Activated T-cell treated with anti-CD3 and anti-CD28 coated beads, Interleukin-2, amount 50 U/mL, for 1 hour (primary cell): Measurements from ENCODE around the gene NTPCR.

Experiments
- DNase-seq: peaks from one replicate; pipeline ENCODE4 v3.0.0-alpha.2; 2020

The NTPCR gene

DNA sequence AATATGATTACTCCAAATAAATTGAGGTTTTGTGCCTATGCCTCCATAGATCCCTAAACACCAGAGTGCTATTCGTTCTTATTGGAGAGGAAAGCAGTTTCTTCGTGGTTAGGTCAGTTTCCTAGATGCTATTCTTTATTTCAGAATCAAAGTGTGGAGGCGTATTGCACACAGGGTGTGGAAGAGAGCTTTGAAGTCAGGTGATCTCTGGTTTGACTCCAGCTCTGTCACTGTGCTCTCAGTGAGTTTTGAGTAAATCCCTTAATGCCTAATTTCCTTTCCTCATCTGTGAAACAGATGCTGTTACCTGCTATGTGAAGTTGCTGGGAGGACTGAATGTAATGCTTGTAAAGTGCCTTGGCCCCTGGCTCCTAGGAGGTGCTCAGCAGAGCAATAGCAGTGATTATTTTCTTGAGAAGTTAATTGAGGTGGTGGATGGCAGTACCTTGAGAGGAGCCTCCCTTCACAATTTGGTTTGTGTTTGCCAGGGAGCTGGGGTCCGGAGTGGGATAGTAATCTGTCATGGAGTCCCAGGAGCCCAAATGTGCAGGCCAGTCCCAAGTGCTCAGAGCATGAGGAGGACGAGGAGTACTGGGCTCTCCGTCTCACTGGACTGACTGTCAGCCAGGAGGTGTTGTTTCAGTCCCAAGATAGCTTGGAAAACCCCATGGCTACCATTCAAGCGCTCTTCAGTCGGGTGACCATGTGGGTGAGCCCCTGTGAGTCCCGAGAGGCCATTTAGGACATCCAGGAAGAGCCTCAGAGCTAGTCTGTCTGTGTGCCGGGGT lies 14.9 kb downstream of the NTPCR start:
- no peak for DNase-seq

DNA sequence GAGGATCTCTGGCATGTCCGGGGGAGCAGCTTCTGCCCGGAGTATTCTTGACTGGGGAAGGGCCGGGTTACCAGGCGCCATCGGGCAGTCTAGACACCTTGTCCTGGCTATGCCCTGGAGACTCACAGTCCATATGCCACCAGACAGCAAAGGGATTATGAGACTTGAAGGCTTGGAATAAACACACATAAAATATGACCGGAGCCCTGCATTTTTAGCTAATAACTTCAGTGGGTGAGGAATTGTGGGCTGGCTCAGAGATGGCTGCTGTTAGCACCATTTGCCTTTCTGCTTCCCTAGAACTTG lies 15.5 kb downstream of the NTPCR start:
- no peak for DNase-seq

DNA sequence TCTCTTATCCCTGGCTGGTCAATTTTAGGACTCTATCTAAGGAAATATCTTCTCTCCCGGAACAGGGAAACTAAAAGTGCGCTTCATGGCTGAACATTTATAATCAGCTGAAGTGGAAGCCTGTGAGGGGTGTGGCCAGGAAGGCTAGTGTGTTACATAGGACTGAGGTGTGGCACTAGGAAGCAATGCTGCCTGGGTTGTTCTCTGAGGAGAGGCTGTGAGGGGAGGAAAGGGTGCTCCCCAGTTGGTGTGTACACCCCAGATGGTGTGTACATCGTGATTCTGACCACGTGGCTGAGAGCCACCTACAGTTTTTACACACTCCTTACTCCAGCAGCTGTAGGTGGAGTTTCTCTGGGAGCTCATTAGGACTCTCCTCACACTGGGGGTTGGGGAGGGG lies 16.3 kb downstream of the NTPCR start:
- no peak for DNase-seq

DNA sequence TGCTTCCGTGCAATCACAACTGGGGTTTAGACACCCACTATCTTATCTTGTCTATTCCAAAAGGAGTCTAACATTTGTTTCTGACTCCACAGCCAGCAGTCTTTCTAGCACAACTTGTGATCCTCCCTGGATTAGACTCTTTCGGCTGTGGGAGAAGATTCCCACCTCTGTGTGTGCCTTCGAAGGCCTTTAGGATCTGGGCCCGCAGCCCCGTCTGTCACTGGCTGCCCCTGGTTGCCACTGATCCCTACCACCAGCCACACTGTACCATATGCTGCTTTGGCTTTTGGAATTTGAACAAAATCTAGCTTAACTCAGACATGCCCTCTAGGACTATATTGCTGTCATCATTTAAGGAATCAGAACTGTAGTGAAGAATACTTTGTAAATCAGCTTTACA lies 18.0 kb downstream of the NTPCR start:
- no peak for DNase-seq

DNA sequence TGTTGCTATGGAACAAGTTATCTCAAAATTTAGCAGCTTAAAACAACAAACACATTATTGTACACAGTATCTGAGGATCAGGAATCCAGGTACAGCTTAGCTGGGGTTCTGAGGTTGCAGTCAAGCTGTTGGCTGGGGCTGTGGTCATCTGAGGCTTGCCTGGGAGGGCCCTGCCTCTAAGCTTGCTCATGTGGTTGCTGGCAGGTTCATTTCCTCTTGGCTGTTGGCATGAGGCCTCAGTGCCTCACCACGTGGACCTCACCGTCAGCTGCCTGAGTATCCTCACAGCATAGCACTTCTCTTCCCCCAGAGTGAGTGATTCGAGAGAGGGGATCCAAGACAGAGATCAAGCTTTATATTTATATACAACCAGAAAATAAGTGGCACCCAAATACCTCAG lies 18.6 kb downstream of the NTPCR start:
- no peak for DNase-seq

DNA sequence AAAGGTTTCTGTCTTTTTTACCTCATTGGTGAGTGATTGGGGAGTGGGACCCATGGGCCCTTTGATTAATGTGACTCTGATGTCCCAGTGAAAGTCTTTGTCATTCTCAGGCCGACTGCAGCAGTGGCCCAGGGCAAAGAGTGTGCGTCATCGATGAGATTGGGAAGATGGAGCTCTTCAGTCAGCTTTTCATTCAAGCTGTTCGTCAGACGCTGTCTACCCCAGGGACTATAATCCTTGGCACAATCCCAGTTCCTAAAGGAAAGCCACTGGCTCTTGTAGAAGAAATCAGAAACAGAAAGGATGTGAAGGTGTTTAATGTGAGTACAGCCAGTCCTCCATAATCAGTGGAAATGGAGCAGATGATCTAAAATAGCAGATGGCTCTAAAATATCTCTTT lies 19.4 kb downstream of the NTPCR start:
- DNase-seq, result no peak

DNA sequence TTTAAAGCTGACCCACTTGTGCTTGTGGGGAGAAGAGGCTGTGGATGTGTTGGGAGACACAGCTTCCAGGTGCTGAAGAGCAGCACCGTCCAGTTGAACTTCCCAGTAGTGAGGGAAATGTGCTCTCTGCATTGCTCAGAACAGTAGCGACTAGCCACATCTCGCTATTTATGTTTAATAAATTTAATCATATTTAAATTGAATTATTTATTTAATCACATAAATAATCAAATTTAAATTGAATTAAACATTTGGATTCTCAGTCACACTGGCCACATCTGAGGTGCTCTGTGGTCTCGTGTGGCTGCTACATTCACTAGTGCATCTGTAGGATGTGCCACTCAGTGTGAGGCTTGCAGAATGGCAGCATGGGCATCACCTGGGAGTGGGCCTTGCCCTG lies 20.1 kb downstream of the NTPCR start:
- no peak for DNase-seq

DNA sequence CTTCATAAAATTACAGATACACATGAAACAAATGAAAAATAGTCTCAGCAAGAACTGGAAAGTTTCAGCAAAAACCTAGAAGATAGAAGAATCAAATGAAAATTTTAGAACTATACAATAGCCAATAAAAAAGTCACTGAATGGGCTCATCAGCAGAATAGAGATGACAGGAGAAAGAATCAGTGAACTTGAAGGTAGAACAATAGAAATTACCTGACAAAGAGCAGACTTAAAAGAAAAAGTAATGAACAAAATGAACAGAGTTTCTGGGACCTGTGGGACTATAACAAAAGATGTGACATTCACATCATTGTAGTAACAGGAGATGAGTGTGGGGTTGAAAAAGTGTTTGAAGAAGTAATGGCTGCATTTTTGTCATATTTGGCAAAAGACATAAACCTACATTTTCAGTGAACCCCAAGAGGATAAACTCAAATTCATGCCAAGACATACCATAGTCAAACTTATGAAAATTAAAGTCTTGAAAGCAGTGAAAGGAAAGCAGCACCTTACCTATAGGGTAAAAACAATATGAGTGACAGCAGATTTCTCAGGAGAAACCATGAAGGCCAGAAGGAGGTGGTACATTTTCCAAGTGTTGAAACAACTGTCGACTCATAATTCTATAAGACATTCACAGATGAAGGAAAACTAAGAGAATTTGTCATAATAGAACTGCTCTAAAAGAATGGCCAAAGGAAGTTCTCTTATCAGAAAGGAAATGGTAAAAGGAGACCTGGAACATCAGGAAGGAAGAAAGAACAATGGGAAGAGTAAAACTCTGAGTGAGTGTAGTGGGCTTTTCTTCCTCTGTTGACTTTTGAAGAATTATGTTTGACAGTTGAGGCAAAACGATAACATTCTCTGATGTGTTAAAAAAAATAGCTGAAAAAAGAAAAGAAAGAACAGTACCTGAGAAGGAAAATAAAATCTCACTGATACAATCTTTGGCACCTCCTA lies 23.5 kb downstream of the NTPCR start:
- no peak for DNase-seq

DNA sequence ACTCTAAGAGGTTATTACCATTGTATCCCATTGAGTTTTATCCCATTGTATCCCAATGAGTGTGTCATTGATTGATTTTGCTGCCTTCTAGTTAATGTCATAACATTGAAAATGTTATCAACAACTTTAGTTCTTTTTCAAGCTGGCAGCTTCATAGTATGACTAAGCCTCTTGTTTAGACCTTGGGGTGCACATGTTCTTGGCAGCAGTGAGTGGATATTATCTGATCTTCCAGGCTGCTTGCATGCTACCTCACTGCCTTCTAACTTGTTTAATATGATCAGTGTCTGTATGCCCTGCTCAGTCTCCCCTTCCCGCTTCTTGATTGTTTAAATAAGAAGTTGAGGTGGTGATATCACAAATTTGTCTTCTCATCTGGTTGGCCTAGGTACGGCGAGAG lies 24.6 kb downstream of the NTPCR start:
- no peak for DNase-seq

DNA sequence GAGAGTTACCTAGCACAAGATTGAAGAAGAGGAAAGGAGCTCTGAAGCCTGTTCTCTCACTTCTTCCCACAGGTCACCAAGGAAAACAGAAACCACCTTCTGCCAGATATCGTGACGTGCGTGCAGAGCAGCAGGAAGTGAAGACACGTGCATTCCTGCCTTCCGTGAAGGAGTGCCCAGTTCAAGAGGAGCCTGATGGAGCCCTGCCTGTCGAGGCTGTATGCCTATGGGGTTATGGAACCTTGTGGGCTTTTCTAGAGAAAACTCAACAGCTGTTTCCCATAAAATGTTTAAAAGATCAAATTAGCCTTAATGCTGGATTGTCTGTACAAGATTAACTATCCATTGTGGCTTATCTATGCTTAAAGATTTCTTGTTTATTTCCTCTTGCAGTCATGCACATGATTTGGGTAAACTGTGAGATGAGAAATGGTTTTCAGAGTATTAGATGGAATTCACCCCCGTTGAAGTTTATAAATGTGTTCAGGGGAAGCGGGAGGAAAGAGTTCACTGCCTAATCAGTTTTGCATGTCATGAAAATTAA lies 27.8 kb downstream of the NTPCR start:
- no peak for DNase-seq

DNA sequence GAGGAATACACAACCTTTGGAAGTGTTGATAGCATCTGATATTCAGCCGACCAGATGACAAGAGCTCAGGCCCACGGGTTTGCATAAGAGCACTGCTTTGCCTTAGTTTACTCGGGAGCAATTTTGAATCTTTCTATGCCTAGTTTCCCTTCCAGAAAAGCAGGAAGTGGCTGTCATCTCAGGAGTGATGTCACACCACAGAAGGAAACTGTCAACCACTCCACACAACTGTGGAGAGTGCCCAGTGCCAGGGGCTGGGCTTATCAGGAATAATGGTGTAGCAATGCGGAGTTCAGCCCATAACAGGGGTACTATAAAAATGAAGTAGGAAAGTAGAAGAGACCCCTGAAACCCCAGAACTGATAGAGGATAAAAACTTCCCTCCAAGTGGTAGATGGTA lies 28.4 kb downstream of the NTPCR start:
- no peak for DNase-seq

DNA sequence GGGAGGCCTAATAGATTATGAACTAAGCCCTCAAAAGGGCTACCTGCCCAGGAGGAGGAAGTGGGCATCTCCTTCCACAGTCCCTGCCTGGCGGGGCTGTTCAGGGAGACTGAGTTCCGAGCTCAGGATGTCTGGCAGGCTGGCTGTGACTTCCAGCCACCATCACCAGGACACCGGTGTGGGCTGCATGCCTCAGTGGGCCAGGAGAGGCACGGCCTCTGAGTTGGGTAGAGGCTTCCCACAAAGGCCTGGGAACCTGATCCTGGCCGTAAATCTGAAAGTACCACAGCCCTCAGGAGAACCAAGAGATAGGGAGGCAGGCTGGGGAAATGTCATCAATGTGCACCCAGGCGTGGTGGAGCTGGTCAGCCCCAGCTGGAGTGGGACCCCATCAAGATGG lies 29.1 kb downstream of the NTPCR start:
- DNase-seq, result no peak

DNA sequence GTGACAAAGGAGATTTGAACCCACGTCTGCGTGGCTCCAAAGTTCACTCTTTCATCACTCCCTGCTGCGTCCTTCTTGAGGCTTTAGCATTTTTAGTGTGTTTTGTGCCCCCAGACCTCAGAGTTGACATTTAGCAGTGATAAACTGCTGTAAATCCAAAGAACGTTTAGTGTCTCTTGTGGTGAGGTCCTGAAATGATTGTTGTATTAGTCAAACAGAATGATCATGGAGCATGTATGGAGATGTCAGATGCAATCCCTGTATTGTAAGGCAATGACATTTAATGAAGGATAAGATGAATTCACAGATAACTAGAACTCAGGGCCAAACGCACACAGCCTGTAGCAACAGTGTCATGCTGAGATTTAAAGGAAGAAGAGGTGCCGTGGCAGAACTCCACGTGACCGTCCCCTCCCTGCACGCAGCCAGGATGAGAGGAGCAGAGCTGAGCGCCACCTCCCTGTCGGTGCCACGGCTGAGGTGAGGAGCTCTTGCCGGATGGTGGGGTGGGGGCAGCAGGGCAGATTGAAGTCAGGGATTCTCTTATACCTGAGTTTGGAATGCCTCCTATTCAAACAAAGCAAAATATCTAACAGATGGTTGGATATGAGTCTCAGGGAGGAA lies 30.1 kb downstream of the NTPCR start:
- DNase-seq, result no peak

DNA sequence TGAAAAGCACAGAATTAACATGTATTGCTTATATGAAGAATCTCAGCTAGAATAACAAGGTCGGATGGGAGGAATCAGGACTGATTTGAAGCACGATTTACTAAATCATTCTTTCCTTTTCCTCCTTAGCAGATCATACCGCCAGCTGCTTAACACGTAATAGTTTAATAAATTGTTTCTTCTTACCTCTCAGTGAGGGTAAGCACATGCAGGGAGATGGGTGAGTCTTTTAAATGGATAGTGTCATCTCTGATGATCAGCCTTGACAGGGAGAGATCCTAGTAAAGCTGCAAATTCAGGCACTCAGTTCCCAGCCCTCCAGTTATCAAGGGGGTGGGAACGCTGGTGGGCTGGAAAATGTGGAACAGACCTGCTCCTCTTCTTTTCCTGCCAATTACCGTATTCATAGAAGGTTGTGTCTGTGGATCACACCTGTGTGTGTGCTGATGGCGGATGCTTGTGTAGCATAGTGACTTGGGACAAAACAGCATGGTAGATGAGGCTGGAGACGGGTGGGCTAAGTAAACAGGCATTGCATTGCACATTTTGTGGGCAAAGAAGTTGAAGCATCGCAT lies 30.7 kb downstream of the NTPCR start:
- DNase-seq, result no peak

DNA sequence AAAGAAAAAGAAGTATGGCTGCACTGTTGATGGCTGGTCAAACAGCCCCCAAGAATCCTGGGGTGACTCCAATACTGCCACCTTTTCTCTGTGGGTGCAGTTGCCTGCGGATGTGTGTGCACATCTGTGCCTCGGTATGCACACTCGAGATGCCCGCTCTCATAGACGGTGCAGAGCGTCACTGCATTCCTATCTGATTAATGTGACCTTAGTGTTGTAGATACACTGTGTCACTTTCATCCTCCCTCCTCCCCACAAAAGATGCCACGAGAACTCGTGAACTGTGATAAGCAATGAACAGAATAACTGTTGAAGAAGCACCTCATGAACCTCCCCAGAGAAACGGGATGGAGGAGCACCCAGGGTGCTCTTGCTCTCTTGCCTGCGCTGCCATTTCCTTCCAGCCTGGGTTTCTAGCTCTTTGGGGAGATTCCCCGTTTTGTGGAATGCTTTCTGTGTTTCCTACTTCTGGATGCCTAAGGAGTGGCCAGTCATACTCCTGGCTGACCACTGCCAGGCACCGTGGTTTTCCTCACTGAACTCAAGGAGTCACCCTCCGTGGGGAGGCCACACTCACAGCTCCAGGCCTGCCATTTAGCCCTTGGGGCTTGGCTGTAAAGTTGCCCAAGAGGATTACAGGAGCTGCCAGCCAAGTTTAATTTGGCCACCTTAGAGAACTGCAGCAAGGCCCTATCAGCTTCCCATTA lies 32.0 kb downstream of the NTPCR start:
- DNase-seq, result no peak

DNA sequence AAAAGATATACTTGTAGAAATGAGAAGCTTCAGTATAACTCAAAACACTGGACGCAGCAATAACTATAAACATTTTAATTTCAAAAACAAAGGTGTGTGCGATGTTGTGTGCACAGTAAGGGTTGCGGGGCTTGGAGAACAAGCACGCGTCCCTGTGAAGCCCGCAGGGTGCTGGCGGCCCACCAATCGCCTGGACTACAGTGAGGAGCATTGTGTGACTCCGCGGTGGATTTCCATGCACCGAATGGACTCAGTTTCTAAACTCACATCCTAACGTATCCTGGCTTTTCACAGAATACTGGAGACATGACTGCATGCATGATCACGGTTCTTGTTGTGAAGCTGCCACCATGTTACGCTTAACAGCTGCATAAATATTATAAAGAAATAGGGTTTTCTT lies 33.0 kb downstream of the NTPCR start:
- no peak for DNase-seq

DNA sequence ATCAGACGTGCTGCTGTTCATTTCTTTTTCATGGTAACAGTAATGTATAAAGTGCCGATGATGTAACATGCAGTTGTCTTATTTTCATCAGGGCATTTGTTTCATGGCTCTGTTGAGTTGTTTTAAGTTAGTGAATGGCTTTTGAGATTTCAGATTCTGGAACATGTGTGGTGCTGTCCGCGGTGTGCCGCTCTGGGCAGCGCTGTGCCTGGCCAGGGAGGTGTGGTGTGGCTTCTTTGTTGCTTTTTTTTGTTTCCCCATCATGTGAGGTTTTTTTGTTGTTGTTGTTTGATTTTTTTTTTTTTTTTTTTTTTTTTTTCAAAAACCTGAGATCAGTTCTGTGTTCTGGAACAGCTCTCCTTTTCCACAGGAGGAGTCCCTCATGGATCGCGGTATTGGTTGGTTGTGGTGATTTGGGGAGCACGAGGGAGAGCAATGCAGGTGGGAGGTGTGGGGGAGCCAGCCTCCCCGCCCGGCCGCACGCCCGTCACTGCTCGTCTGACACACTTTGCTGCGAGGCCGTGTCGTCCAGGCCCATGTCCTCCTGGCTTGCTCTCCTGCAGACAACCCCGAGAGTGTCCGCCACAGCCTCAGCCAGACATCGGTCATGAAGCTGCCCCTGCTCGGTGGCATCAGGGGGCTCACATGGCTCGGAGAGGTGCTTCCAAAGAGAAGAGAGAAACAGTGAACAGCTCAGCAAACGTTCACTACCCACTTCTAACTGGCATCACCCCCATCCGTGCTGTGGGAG lies 33.6 kb downstream of the NTPCR start:
- no peak for DNase-seq

DNA sequence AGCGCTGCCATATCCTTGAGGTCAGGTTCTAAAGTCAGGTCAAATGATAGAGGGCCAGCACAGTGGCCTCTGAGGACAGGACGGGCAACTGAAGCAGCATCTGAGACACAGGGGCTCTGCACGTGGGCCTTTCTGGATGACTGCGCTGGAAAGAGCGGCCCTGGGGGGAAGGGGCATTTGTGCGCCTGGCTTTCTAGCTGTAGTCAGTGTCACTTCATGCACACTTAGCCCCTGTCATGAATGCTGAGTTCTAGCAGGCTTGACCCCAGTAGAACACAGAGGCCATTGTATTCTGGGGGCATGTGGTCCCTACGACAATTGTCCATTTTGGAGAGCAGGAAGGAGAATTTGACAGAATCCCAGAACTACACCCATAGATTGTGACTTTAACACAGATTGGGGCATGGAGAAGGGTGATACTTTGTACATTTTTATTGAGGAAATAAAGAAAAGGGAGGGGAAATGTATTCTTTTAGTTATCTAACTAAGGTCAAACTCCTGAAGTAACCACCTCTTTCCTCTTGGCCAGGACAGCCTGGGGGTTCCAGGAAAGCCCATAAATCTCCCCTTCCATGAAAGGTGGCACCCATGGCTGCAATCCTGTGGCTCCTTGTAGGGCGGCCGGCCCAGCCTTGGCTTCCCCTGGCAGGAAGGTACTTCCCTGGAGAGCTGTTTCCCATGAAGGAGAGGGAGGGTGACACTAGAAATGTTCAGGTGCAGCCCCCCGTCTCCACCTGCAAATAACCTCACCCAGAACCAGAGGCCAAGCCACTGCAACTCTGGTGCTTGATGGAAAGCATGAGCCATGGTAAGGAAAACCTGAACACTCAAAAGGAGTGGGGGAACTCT lies 34.4 kb downstream of the NTPCR start:
- DNase-seq, result no peak

DNA sequence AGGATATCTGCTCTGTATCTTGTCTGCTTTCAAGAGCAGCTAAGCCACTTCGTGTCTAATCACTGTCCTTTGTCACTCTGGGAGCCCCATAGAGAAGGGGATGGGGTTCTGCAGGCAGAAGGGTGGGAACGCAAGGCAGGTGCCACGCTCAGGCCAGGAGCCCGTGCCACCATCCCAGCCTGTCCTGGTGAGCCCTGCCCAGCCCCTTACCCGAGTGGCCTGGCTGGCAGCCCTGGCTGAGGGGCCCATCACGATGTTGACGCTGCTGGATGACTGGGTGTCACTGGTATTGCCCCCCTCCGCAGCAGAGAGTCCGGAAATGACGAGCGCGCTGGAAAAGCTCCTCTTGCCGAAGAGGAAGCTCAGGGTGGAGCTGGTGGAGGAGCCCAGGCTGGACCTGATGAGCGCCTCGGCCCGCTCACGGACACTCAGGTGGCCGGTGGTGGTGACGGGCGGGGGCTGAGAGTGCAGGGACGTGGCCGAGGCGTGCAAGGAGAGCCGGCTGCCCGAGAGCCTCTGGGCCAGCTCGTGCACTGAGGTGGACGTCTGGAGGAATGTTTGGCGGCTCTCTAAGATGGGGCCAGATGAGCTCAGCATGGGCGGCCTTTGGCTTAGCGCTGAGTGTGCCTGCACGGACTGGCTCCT lies 35.6 kb downstream of the NTPCR start:
- no peak for DNase-seq

DNA sequence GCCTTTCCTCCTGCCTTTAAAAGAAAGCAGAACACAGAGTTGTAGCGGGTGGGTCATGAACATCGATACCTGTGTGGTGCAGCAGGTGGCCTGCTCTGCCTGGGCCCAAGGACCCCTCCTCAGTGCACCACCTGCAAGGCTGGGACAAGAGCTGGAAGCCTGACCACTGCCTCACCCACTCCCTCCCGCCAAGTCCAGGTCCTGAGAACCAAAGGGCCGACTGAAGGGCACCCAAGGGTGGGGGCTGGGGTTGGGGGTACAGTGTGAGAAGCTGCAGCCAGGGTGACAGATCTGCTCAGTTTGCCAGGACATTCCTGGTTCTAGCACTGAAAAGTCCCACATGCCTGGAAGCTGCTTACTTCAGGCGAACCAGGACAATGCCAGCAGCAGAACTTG lies 36.1 kb downstream of the NTPCR start:
- no peak for DNase-seq
